ENCODE results near the gene GABPB2. TPM values are rescaled to one million over a fixed set of nuclear protein-coding genes. Genes with fewer than 3 reads are reported as not detected.
A peak's percentile ranks its signal among the peaks of the same experiment; 100 is the strongest.

Gene GABPB2
- total and polyA plus RNA-seq, 2 of the 13 experiments (the other 11 are each of a cell fraction or from before 2014, with no cell fraction given), result 0.09 TPM; not detected in 1

- TF ChIP-seq NFE2L2 (IDR thresholded peaks at IDR 0.05; ENCODE audit: low read length) (no peak), ZNF430 (CRISPR knock-in tag; IDR thresholded peaks at IDR 0.05) (no peak; the same call in 1 of the 2 replicates), SMAD3 (CRISPR knock-in tag; IDR thresholded peaks at IDR 0.05) (peak; percentile 51; the same call in 1 of the 2 replicates), ETV5 (CRISPR knock-in tag; IDR thresholded peaks at IDR 0.05; ENCODE audit: borderline replicate concordance) (peak; percentile 100), ZSCAN5A (CRISPR knock-in tag; IDR thresholded peaks at IDR 0.05; ENCODE audit: borderline replicate concordance) (no peak), SOX6 (IDR thresholded peaks at IDR 0.05) (no peak), SOX6 (CRISPR knock-in tag; IDR thresholded peaks at IDR 0.05) (peak; percentile 67), DNMT1 (CRISPR knock-in tag; IDR thresholded peaks at IDR 0.05) (no peak), IRF2 (CRISPR knock-in tag; IDR thresholded peaks at IDR 0.05) (peak; percentile 78), MEIS2 (CRISPR knock-in tag; IDR thresholded peaks at IDR 0.05) (no peak), ZNF616 (CRISPR knock-in tag; IDR thresholded peaks at IDR 0.05; ENCODE audit: low read depth) (0 out of 2 replicates have a peak, but pooled peaks have one; percentile 62), ZNF691 (CRISPR knock-in tag; IDR thresholded peaks at IDR 0.05; ENCODE audit: borderline replicate concordance, low read depth) (peak; percentile 65; the same call in 1 of the 2 replicates), ZNF460 (CRISPR knock-in tag; IDR thresholded peaks at IDR 0.05; ENCODE audit: borderline replicate concordance) (no peak; the same call in 1 of the 2 replicates), FOXM1 (CRISPR knock-in tag; IDR thresholded peaks at IDR 0.05) (no peak), NR1H2 (CRISPR knock-in tag; IDR thresholded peaks at IDR 0.05; ENCODE audit: borderline replicate concordance, low read depth) (no peak), GLMP (CRISPR knock-in tag; IDR thresholded peaks at IDR 0.05; ENCODE audit: borderline replicate concordance) (no peak), ZFAT (CRISPR knock-in tag; conservative IDR thresholded peaks at IDR 0.05) (no peak), NBN (conservative IDR thresholded peaks at IDR 0.05) (no peak), ZNF18 (CRISPR knock-in tag; IDR thresholded peaks at IDR 0.05; ENCODE audit: insufficient replicate concordance) (no peak), NFYB (CRISPR knock-in tag; IDR thresholded peaks at IDR 0.05) (no peak), ZNF296 (CRISPR knock-in tag; conservative IDR thresholded peaks at IDR 0.05) (no peak), RXRB (CRISPR knock-in tag; IDR thresholded peaks at IDR 0.05; ENCODE audit: borderline replicate concordance) (peak; percentile 69; the same call in 1 of the 2 replicates), HOXA3 (CRISPR knock-in tag; IDR thresholded peaks at IDR 0.05) (peak; percentile 81), ARID3A (IDR thresholded peaks at IDR 0.05; ENCODE audit: low read depth, low read length) (no peak)
These were observed 11.2 kb upstream of the GABPB2 start, which contains the start of gene CDC42SE1 (continued) for GRCh38 chr1:151059109-151060006.
